Gastrocnemius medialis (tissue), 4 donors: ENCODE results near the gene MCEE. TPM values are rescaled to one million over a fixed set of nuclear protein-coding genes. Genes with fewer than 3 reads are reported as not detected.
"Not testable (repeated sequence)": the region's sequence is repeated elsewhere in the genome, so short reads cannot be mapped to it uniquely, and the experiment has no call there.

Source experiments
- ATAC-seq, 2 donors: fragments of 150-250 bp; one replicate each; pipeline ENCODE4 v1.9.1; 2016
- DNase-seq, 2 donors: peaks; one replicate each; pipeline ENCODE4 v3.0.0-alpha.2; 2019
- H3K27ac ChIP-seq, 4 donors: fragments of 200-600 bp; sonication (generic); 1 replicate in 1 of 4; 2 replicates in 3 of 4; pipeline ENCODE4 v1.5.1; 2016 to 2018; ENCODE audit warnings: mild to moderate bottlenecking in 2 of 4, moderate library complexity in 1 of 4
- H3K27me3 ChIP-seq, 3 donors: fragments of 200-600 bp; sonication (generic) in 2 of 3; 1 replicate in 1 of 3; 2 replicates in 2 of 3; pipeline versions ENCODE4 v1.5.1 to v1.6.0; 2016 to 2019; ENCODE audit warnings: mild to moderate bottlenecking in 1 of 3, moderate library complexity in 1 of 3
- H3K36me3 ChIP-seq, 2 donors: fragments of 200-600 bp; sonication (generic) in 1 of 2; one replicate each; pipeline ENCODE4 v1.5.1; 2017 to 2018
- H3K4me1 ChIP-seq, 2 donors: fragments of 200-600 bp; sonication (generic) in 1 of 2; one replicate each; pipeline ENCODE4 v1.5.1; 2016 to 2017; ENCODE audit warnings: mild to moderate bottlenecking in 2 of 2
- H3K4me3 ChIP-seq, 4 donors: fragments of 200-600 bp; sonication (generic) in 3 of 4; 1 replicate in 1 of 4; 2 replicates in 3 of 4; pipeline ENCODE4 v1.5.1; 2016 to 2019; ENCODE audit warnings: mild to moderate bottlenecking in 2 of 4
- H3K9me3 ChIP-seq, 3 donors: fragments of 200-600 bp; sonication (generic) in 2 of 3; 1 replicate in 1 of 3; 2 replicates in 2 of 3; pipeline ENCODE4 v1.5.1; 2016 to 2019
- CTCF ChIP-seq, 5 experiments: fragments of 450-650 bp in 3 of 5; fragments of 200-600 bp in 2 of 5; sonication (generic) in 2 of 5; IDR thresholded peaks in 4 of 5; conservative IDR thresholded peaks in 1 of 5; 1 replicate in 4 of 5; 2 replicates in 1 of 5; pipeline ENCODE4 v1.5.1; 2016 to 2019; ENCODE audit warnings: antibody characterized with exemption in 5 of 5, mild to moderate bottlenecking in 3 of 5, moderate library complexity in 3 of 5
- POLR2A ChIP-seq, 2 donors: fragments of 450-650 bp; IDR thresholded peaks; one replicate each; pipeline ENCODE4 v1.6.1; 2017; ENCODE audit warnings: antibody characterized with exemption in 2 of 2, mild to moderate bottlenecking in 2 of 2, moderate library complexity in 2 of 2
- in situ Hi-C, 4 donors: fragments of 200-750 bp; cut with MboI; loops; one replicate each; pipeline versions ENCODE4 v1.15.0 to v1.8.0; 2017; ENCODE audit warnings: low sequenced_read_pairs in 4 of 4
- intact Hi-C: fragments of 100-400 bp; cut with DNase I; formaldehyde crosslinking; loops from one replicate; pipeline ENCODE4 v1.15.1; 2023; ENCODE audit warnings: low total_unique reads
- total RNA-seq, 4 donors: library from RNA; depleted of rRNA; stranded (reverse); fragments of >200 nt; gene quantifications; one replicate each; pipeline versions ENCODE4 v1.1.0 to v1.2.3, GENCODE V29; 2016

Gene MCEE
- total RNA-seq, 4 donors from 2014 or later, result 10.0 to 20.2 (median 13.1) TPM

DNA sequence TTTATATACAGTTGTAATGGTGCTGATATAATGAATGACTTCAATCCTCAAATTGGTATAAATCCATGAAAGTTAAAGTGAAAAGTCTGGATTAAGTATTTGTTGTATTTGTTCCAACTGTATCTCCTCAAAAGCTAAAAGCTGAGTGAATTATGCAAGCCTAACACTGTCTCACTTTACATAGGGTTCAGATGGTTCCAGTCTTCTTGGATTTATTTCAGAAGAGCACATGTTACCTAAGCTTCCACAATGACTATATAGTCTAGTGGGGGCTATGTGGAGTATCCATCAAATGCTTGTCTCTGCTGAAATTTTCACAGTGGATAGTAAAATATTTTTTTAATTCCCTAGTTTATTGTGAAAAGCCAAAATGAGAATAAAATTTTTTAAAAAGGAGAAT is 13.0 kb downstream of the MCEE start:
- TF ChIP-seq CTCF (IDR thresholded peaks at IDR 0.05 in 4 of 5, conservative IDR thresholded peaks at IDR 0.05 in 1 of 5) (no peak), POLR2A (IDR thresholded peaks at IDR 0.05) (no peak)
- in situ Hi-C loops, result no loop called here
- ATAC-seq, result peak; percentile 83 to 90

DNA sequence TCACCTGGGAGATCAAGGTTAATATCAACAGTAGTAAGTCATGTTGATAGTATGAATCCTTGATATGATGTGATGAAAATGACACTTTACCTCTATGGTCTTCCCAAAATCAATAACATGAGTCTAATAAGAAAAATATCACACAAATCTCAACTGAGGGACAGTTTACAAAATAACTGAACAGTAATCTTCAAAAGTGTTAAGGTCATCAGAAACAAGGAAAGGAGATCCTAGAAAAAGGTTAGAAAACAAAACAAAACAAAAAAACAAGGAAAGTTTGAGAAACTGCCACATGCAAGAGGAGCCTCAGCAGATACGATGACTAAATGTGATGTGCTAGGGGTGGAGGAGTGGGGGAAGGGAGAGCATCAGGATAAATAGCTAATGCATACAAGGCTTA is 16.2 kb downstream of the MCEE start:
- no peak for ATAC-seq
- H3K36me3 ChIP-seq, result peaks cover 0 to 17% of the 10 kb centered on the region in 2 donors
- in situ Hi-C loops, result no loop called here

More for the DNA sequence above, 13.0 kb downstream of the MCEE start:
- intact Hi-C loops, result no loop called here
- Histone ChIP-seq H3K4me3 (no peak overlapping the region), H3K27ac (no peak overlapping the region), H3K36me3 (peaks cover 0 to 18% of the 10 kb centered on the region in 2 donors), H3K9me3 (no peaks in the 10 kb centered on the region), H3K4me1 (peaks cover 5 to 8% of the 10 kb centered on the region in 2 donors), H3K27me3 (no peaks in the 10 kb centered on the region)
- no peak for DNase-seq

DNA sequence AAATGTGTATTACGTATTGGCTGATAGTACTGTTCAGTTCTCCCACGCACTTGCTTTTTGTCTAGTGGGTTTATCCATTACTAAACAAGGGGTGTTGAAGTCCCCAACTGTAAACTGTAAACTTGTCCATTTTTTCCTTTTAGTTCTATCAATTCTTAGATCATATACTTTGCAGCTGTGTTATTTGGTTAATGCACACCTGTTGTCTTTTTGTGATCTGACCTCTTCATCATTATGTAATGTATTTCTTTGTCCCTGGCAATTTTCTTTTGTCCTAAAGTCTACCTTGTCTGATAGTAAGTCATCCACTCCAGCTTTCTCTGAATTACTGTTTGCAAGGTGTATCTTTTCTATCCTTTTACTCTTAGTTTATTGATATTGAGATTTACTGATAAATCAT is 21.9 kb downstream of the MCEE start:
- no peak for DNase-seq
- Histone ChIP-seq H3K4me3 (no peak overlapping the region), H3K36me3 (peaks cover 0 to 12% of the 10 kb centered on the region in 2 donors), H3K27ac (no peak overlapping the region), H3K9me3 (no peaks in the 10 kb centered on the region), H3K27me3 (no peaks in the 10 kb centered on the region), H3K4me1 (no peaks in the 10 kb centered on the region)
- in situ Hi-C loops (loop anchor here in 1 of 4 donors (10.0 kb wide), 1 partner anchor 87 kb away; no protein-coding TSS in a partner anchor), intact Hi-C loops (no loop called here)
- no peak for ATAC-seq
- TF ChIP-seq CTCF (IDR thresholded peaks at IDR 0.05 in 4 of 5, conservative IDR thresholded peaks at IDR 0.05 in 1 of 5) (no peak), POLR2A (IDR thresholded peaks at IDR 0.05) (no peak)

More for the DNA sequence above, 16.2 kb downstream of the MCEE start:
- DNase-seq, result no peak
- intact Hi-C loops, result no loop called here
- Histone ChIP-seq H3K9me3 (no peaks in the 10 kb centered on the region), H3K4me3 (no peak overlapping the region), H3K4me1 (peaks cover 5 to 8% of the 10 kb centered on the region in 2 donors), H3K27me3 (no peaks in the 10 kb centered on the region), H3K27ac (no peak overlapping the region)
- TF ChIP-seq CTCF (IDR thresholded peaks at IDR 0.05 in 4 of 5, conservative IDR thresholded peaks at IDR 0.05 in 1 of 5), result no peak
- TF ChIP-seq POLR2A (IDR thresholded peaks at IDR 0.05), result no peak

- H3K4me3 ChIP-seq, H3K9me3 ChIP-seq, ATAC-seq, intact Hi-C loops, H3K4me1 ChIP-seq, DNase-seq, H3K27ac ChIP-seq, H3K27me3 ChIP-seq: not testable (repeated sequence)
- in situ Hi-C loops, result loop anchor here in 1 of 4 donors (10.0 kb wide), 1 partner anchor 88 kb away; no protein-coding TSS in a partner anchor
- peaks cover 0 to 12% of the 10 kb centered on the region in 2 donors for H3K36me3 ChIP-seq
Measured at GRCh38 chr2:71106463-71106862, 23.6 kb downstream of the MCEE start.

- in situ Hi-C loops, result loop anchor here in 1 of 4 donors (10.0 kb wide), 1 partner anchor 91 kb away; no protein-coding TSS in a partner anchor
- ATAC-seq, result no peak
- no peak for DNase-seq
- no peaks in the 10 kb centered on the region for H3K4me1 ChIP-seq
- H3K27me3 ChIP-seq, result no peaks in the 10 kb centered on the region
- no peak overlapping the region for H3K27ac ChIP-seq
- no peaks in the 10 kb centered on the region for H3K36me3 ChIP-seq
- TF ChIP-seq CTCF (IDR thresholded peaks at IDR 0.05 in 4 of 5, conservative IDR thresholded peaks at IDR 0.05 in 1 of 5) (no peak), POLR2A (IDR thresholded peaks at IDR 0.05) (no peak)
- H3K9me3 ChIP-seq, result no peaks in the 10 kb centered on the region
- no peak overlapping the region for H3K4me3 ChIP-seq
- intact Hi-C loops, result no loop called here
Measured at GRCh38 chr2:71103809-71104208, 26.2 kb downstream of the MCEE start.
